SK-N-SH treated with all-trans-retinoic acid at 6 μM for 48 hours (cell line): ENCODE data around the gene VHLL.

Source experiments
- CSDC2 ChIP-seq: fragments of 250-450 bp; sonication (Bioruptor Pico); IDR thresholded peaks from 2 replicates; pipeline ENCODE4 v1.5.0; 2020; ENCODE audit warnings: mild to moderate bottlenecking, moderate library complexity
- ISL1 ChIP-seq: fragments of 250-450 bp; sonication (Bioruptor Pico); IDR thresholded peaks from 2 replicates; pipeline ENCODE4 v2.1.2; 2022; ENCODE audit warnings: mild to moderate bottlenecking, moderate library complexity
- RARB ChIP-seq: fragments of 250-450 bp; sonication (Bioruptor Pico); IDR thresholded peaks from 2 replicates; pipeline ENCODE4 v1.8.0; 2021; ENCODE audit warnings: mild to moderate bottlenecking, moderate library complexity
- TCF4 ChIP-seq: fragments of 250-450 bp; sonication (Bioruptor Pico); IDR thresholded peaks from 2 replicates; pipeline ENCODE4 v1.8.0; 2021; ENCODE audit warnings: mild to moderate bottlenecking, moderate library complexity, borderline replicate concordance
- ZNF565 ChIP-seq: fragments of 450-650 bp; formaldehyde crosslinking; conservative IDR thresholded peaks from 2 replicates; pipeline ENCODE4 v1.5.0; 2020; ENCODE audit warnings: low read depth, mild to moderate bottlenecking, moderate library complexity
- TF ChIP-seq, protein P1 (sequence below): fragments of 250-450 bp; sonication (Bioruptor Pico); IDR thresholded peaks from 2 replicates; pipeline ENCODE4 v1.8.0; 2020; ENCODE audit warnings: mild to moderate bottlenecking, moderate library complexity, borderline replicate concordance

- TF ChIP-seq ISL1 (CRISPR knock-in tag) (no peak), ZNF565 (no peak), TCF4 (CRISPR knock-in tag) (no peak), RARB (CRISPR knock-in tag) (no peak), CSDC2 (CRISPR knock-in tag) (no peak)
- TF ChIP-seq, protein P1, sequence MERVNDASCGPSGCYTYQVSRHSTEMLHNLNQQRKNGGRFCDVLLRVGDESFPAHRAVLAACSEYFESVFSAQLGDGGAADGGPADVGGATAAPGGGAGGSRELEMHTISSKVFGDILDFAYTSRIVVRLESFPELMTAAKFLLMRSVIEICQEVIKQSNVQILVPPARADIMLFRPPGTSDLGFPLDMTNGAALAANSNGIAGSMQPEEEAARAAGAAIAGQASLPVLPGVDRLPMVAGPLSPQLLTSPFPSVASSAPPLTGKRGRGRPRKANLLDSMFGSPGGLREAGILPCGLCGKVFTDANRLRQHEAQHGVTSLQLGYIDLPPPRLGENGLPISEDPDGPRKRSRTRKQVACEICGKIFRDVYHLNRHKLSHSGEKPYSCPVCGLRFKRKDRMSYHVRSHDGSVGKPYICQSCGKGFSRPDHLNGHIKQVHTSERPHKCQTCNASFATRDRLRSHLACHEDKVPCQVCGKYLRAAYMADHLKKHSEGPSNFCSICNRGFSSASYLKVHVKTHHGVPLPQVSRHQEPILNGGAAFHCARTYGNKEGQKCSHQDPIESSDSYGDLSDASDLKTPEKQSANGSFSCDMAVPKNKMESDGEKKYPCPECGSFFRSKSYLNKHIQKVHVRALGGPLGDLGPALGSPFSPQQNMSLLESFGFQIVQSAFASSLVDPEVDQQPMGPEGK (CRISPR knock-in tag) = no peak
Measured at GRCh38 chr1:156262461-156263287, 36.4 kb downstream of the VHLL start.
